Loucy (cell line): ENCODE data around the gene SMIM11.

ENCODE experiments used
- H2AFZ ChIP-seq: fragments of 200-600 bp; sonication (generic); 2 replicates; pipeline ENCODE4 v1.6.0; 2016; ENCODE audit warnings: antibody characterized with exemption, mild to moderate bottlenecking, low read length, moderate library complexity
- H3F3A ChIP-seq: fragments of 200-600 bp; 2 replicates; pipeline ENCODE4 v1.6.0; 2016; ENCODE audit warnings: antibody characterized with exemption, low read depth, mild to moderate bottlenecking
- H3K27me3 ChIP-seq: fragments of 200-600 bp; sonication (generic); 2 replicates; pipeline ENCODE4 v1.6.1; 2014; ENCODE audit warnings: low read length, mild to moderate bottlenecking; ENCODE audit not compliant: insufficient read depth, poor library complexity, severe bottlenecking
- H3K36me3 ChIP-seq: fragments of 200-600 bp; sonication (generic); 2 replicates; pipeline ENCODE4 v1.6.1; 2016; ENCODE audit warnings: low read length; ENCODE audit not compliant: insufficient read depth
- H3K4me1 ChIP-seq: fragments of 200-600 bp; sonication (generic); 2 replicates; pipeline ENCODE4 v1.5.1; 2014; ENCODE audit warnings: low read length, mild to moderate bottlenecking; ENCODE audit not compliant: insufficient read depth, poor library complexity, severe bottlenecking
- H3K4me2 ChIP-seq: fragments of 200-600 bp; sonication (generic); 2 replicates; pipeline ENCODE4 v1.6.0; 2014; ENCODE audit warnings: antibody characterized with exemption, low read length, low read depth, mild to moderate bottlenecking; ENCODE audit not compliant: poor library complexity, severe bottlenecking
- H3K4me3 ChIP-seq: fragments of 200-600 bp; sonication (generic); 2 replicates; pipeline ENCODE4 v1.5.1; 2014; ENCODE audit warnings: low read length, mild to moderate bottlenecking, mixed read lengths; ENCODE audit not compliant: poor library complexity, severe bottlenecking
- H3K79me2 ChIP-seq: fragments of 200-600 bp; sonication (generic); 2 replicates; pipeline ENCODE4 v1.6.1; 2014; ENCODE audit warnings: low read length; ENCODE audit not compliant: insufficient read depth
- H3K9ac ChIP-seq: fragments of 200-600 bp; sonication (generic); 2 replicates; pipeline ENCODE4 v1.6.0; 2014; ENCODE audit warnings: mild to moderate bottlenecking, low read depth, low read length, moderate library complexity; ENCODE audit not compliant: poor library complexity, severe bottlenecking
- H3K9me2 ChIP-seq: fragments of 200-600 bp; sonication (generic); replicated peaks from 2 replicates; pipeline ENCODE4 v1.6.1; 2016; ENCODE audit warnings: low read depth, low read length, mixed read lengths
- H3K9me3 ChIP-seq: fragments of 200-600 bp; sonication (generic); 2 replicates; pipeline ENCODE4 v1.6.1; 2014; ENCODE audit warnings: mild to moderate bottlenecking, antibody characterized with exemption, low read length, low read depth; ENCODE audit not compliant: insufficient read depth
- H4K20me1 ChIP-seq: fragments of 200-600 bp; sonication (generic); 2 replicates; pipeline ENCODE4 v1.6.0; 2014; ENCODE audit warnings: antibody characterized with exemption, low read length, mild to moderate bottlenecking; ENCODE audit not compliant: insufficient read depth, poor library complexity, severe bottlenecking
- EZH2phosphoT487 ChIP-seq: fragments of 200-600 bp; IDR thresholded peaks from 2 replicates; pipeline ENCODE4 v1.6.1; 2018; ENCODE audit warnings: antibody characterized with exemption, mild to moderate bottlenecking, moderate library complexity, borderline replicate concordance
- TF ChIP-seq, protein P1 (sequence below): fragments of 200-600 bp; sonication (generic); conservative IDR thresholded peaks from 2 replicates; pipeline ENCODE4 v1.5.1; 2014; ENCODE audit warnings: mild to moderate bottlenecking, antibody characterized with exemption, low read length

Gene SMIM11

DNA sequence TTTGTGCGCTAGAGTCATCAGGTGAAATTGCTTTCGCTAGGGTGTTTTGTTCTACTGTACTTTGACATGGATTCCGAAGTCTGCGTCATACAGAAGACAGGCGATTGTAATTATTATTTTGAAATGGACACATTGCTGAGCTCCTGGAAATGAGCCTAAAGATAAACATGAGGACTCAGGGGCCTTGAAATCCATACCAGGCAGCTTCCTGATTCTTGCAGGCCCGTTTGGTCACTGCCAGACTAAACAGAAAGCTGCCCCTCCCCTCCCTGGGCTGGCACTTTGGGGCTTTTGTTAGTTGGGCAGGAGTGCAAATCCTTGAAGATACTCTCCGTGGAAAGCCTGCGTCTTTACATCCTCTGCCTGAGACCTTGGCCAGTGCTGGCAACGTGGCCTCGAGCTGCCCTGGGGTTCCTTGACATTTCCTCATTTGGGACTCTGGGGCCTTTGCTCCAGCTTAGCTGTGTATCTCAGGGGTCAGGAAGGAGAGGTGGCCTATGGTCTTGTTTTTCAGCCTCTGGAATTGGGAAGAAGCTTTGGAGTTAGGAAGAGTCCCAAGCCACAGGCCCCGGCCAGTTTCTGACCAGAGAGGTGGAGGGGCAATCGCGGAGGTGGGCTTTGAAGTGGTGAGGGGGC lies 38.4 kb upstream of the SMIM11 start:
- Histone ChIP-seq H3K79me2 (no peaks in the 10 kb centered on the region), H3K4me3 (no peak overlapping the region), H4K20me1 (no peaks in the 10 kb centered on the region), H3K4me2 (no peak overlapping the region), H3K36me3 (no peaks in the 10 kb centered on the region), H3K9ac (no peak overlapping the region), H3K9me3 (no peaks in the 10 kb centered on the region), H3K27me3 (no peaks in the 10 kb centered on the region), H3K9me2 (no peaks in the 10 kb centered on the region), H3K4me1 (no peaks in the 10 kb centered on the region), H3F3A (no peaks in the 10 kb centered on the region), H2AFZ (no peak overlapping the region)
- TF ChIP-seq, protein P1, sequence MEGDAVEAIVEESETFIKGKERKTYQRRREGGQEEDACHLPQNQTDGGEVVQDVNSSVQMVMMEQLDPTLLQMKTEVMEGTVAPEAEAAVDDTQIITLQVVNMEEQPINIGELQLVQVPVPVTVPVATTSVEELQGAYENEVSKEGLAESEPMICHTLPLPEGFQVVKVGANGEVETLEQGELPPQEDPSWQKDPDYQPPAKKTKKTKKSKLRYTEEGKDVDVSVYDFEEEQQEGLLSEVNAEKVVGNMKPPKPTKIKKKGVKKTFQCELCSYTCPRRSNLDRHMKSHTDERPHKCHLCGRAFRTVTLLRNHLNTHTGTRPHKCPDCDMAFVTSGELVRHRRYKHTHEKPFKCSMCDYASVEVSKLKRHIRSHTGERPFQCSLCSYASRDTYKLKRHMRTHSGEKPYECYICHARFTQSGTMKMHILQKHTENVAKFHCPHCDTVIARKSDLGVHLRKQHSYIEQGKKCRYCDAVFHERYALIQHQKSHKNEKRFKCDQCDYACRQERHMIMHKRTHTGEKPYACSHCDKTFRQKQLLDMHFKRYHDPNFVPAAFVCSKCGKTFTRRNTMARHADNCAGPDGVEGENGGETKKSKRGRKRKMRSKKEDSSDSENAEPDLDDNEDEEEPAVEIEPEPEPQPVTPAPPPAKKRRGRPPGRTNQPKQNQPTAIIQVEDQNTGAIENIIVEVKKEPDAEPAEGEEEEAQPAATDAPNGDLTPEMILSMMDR: no peak
- no peak for TF ChIP-seq EZH2phosphoT487

DNA sequence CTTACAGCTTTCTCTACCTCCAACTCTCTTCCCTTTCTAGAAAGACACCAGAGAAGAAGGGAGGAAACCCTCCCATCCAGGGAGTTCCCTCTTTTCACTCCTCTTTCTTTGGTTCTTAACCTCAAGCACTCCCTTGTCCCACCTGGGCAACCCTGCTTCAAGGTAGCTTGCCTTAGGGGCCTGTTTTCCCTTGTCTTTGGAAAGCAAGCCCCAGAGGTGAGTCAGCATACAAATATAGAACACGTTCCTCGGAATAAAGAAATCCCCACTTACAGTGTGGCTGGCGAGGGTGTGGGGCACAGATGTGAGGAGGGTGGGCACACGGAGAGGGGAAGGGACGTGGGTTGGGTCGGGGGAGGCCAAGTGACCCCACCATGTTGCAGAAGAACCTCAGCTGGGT lies 37.6 kb upstream of the SMIM11 start:
- no peak overlapping the region for H3K4me3 ChIP-seq
- no peak overlapping the region for H3K9ac ChIP-seq
- no peaks in the 10 kb centered on the region for H3K4me1 ChIP-seq
- H3K9me3 ChIP-seq: no peaks in the 10 kb centered on the region
- no peak for TF ChIP-seq EZH2phosphoT487
- TF ChIP-seq, protein P1: no peak
- no peaks in the 10 kb centered on the region for H3K79me2 ChIP-seq
- no peaks in the 10 kb centered on the region for H3K27me3 ChIP-seq
- no peaks in the 10 kb centered on the region for H3K9me2 ChIP-seq
- H4K20me1 ChIP-seq: no peaks in the 10 kb centered on the region
- no peak overlapping the region for H2AFZ ChIP-seq
- H3K4me2 ChIP-seq: no peak overlapping the region
- H3F3A ChIP-seq: no peaks in the 10 kb centered on the region
- no peaks in the 10 kb centered on the region for H3K36me3 ChIP-seq

DNA sequence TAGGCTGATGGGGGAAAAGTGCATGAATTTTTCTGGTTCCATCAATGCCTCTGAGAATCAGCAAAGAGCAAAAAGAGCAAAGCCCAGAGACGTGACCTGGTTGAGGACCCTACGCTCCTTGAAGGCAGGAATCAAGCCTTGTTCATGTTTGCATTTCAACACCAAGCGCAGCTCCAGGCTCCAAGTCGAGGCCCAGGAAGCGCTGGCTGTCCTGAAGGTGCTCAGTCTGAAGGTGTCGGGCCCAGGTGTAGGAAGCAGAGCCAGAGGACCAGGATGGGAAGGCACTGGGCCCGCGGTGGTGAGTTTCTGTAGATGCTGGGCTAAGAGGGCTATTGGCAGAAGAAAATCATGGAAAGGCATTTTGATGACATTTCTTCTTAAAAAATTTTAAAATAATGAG lies 37.1 kb upstream of the SMIM11 start:
- Histone ChIP-seq H3K4me3 (no peak overlapping the region), H3K4me2 (no peak overlapping the region), H3K36me3 (no peaks in the 10 kb centered on the region), H3K27me3 (no peaks in the 10 kb centered on the region), H3K9me3 (no peaks in the 10 kb centered on the region), H3K9ac (no peak overlapping the region), H3F3A (no peaks in the 10 kb centered on the region), H2AFZ (no peak overlapping the region), H3K9me2 (no peaks in the 10 kb centered on the region), H3K79me2 (no peaks in the 10 kb centered on the region), H3K4me1 (no peaks in the 10 kb centered on the region), H4K20me1 (no peaks in the 10 kb centered on the region)
- TF ChIP-seq, protein P1: no peak
- no peak for TF ChIP-seq EZH2phosphoT487
